ENCODE data around the gene OGA.

DNA sequence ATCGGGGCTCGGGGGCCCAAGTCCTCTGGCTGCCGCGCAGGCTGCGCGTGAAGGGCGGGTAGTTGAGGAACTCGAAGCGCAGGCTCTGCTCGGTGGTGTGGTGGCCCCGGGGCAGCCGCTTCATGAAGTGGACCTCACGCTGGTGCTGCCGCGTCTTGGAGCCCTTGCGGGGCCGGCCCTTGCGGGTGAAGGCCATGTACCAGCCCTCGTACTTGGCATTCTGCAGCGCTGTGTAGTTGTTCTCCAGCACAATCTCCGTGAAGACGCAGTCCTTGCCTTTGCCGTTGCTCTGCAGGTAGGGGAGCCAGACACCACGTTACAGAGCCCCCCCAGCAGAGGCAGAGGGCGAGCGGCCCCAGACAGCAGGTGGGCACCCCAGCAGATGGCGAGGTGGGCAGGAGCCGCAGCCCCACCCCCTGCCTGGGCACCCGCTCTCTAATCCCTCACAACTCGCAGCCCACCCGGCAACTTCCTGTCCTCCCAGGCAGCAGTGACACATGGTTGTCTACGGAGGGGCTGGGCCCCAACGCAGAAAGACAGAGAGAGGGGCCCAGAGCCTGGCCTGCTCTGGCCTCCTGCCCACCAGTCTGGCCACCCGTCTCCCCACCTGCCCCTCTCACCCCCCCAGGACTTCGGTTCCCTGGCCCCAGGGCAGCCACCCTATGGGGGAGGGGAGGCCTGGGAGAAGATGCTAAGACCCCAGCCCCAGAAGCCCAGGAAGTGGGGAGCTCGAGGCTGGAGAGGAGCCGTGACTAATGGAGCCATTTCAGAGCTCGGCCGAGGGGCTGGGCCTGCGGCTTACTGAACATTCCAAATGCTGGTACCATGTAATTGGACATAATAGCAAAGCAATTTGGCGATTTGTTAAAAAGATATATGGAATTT, 47.7 kb downstream of the OGA start:
- TF ChIP-seq, protein P1, sequence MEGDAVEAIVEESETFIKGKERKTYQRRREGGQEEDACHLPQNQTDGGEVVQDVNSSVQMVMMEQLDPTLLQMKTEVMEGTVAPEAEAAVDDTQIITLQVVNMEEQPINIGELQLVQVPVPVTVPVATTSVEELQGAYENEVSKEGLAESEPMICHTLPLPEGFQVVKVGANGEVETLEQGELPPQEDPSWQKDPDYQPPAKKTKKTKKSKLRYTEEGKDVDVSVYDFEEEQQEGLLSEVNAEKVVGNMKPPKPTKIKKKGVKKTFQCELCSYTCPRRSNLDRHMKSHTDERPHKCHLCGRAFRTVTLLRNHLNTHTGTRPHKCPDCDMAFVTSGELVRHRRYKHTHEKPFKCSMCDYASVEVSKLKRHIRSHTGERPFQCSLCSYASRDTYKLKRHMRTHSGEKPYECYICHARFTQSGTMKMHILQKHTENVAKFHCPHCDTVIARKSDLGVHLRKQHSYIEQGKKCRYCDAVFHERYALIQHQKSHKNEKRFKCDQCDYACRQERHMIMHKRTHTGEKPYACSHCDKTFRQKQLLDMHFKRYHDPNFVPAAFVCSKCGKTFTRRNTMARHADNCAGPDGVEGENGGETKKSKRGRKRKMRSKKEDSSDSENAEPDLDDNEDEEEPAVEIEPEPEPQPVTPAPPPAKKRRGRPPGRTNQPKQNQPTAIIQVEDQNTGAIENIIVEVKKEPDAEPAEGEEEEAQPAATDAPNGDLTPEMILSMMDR (IDR thresholded peaks at IDR 0.05; ENCODE audit: insufficient read depth, low read length, poor library complexity, severe bottlenecking) = no peak
- TF ChIP-seq EZH2phosphoT487 (conservative IDR thresholded peaks at IDR 0.05; ENCODE audit: low read length) = no peak
